HEK293 (cell line): ENCODE data around the gene ATP8A2.

Experiments used
- CTCF ChIA-PET: fragments of 350-600 bp; formaldehyde crosslinking; extraction: SDS; loops from one replicate; lab custom pipeline; 2021; ENCODE audit warnings: antibody characterized with exemption; lab: Yijun Ruan, JAX
- POLR2A ChIA-PET: fragments of 300-600 bp; formaldehyde crosslinking; extraction: SDS; loops from one replicate; lab custom pipeline; 2020; ENCODE audit warnings: antibody characterized with exemption, inconsistent platforms; lab: Yijun Ruan, JAX
- H3K27ac ChIP-seq: fragments of 200-500 bp; sonication (Bioruptor generic); 2 replicates; pipeline ENCODE4 v1.5.1; 2014; ENCODE audit warnings: low read depth, low read length, control low read depth, inconsistent platforms; ENCODE audit errors: extremely low read depth
- H3K36me3 ChIP-seq, 2 experiments: fragments of 200-500 bp in 1 of 2; sonication (Bioruptor generic) in 1 of 2; 1 replicate in 1 of 2; 2 replicates in 1 of 2; pipeline ENCODE4 v1.5.1; 2014 to 2017; ENCODE audit warnings: inconsistent platforms in 2 of 2, low read length in 2 of 2; ENCODE audit not compliant: control insufficient read depth in 2 of 2, insufficient read depth in 1 of 2
- H3K4me1 ChIP-seq: fragments of 200-500 bp; sonication (Bioruptor generic); 2 replicates; pipeline ENCODE4 v1.5.1; 2014; ENCODE audit warnings: mild to moderate bottlenecking, low read length, inconsistent platforms; ENCODE audit not compliant: control insufficient read depth, insufficient read depth
- H3K4me3 ChIP-seq: 2 replicates; pipeline ENCODE4 v1.5.1; 2011; ENCODE audit warnings: low read depth, mild to moderate bottlenecking, control low read depth, low read length, moderate library complexity
- H3K9me3 ChIP-seq: fragments of 200-500 bp; sonication (Bioruptor generic); 2 replicates; pipeline ENCODE4 v1.5.1; 2014; ENCODE audit warnings: low read depth, low read length, inconsistent platforms; ENCODE audit not compliant: control insufficient read depth, insufficient read depth
- BCL6B ChIP-seq: fragments of 450-650 bp; formaldehyde crosslinking; IDR thresholded peaks from 2 replicates; pipeline ENCODE4 v1.5.1; 2017; ENCODE audit warnings: missing biosample characterization, missing genetic modification characterization
- KLF17 ChIP-seq: fragments of 450-650 bp; formaldehyde crosslinking; IDR thresholded peaks from 2 replicates; pipeline ENCODE4 v1.5.1; 2016; ENCODE audit warnings: missing biosample characterization, missing genetic modification characterization
- PRDM2 ChIP-seq: fragments of 450-650 bp; formaldehyde crosslinking; IDR thresholded peaks from 2 replicates; pipeline ENCODE4 v1.5.1; 2016; ENCODE audit warnings: missing biosample characterization, missing genetic modification characterization, borderline replicate concordance
- RBAK ChIP-seq: fragments of 450-650 bp; formaldehyde crosslinking; IDR thresholded peaks from 2 replicates; pipeline ENCODE4 v1.5.1; 2016; ENCODE audit warnings: missing biosample characterization, missing genetic modification characterization
- SCRT1 ChIP-seq: fragments of 450-650 bp; formaldehyde crosslinking; IDR thresholded peaks from 2 replicates; pipeline ENCODE4 v1.5.1; 2016; ENCODE audit warnings: missing biosample characterization, missing genetic modification characterization, borderline replicate concordance
- SETDB1 ChIP-seq: IDR thresholded peaks from one replicate; pipeline ENCODE4 v1.6.1; 2017; ENCODE audit warnings: mild to moderate bottlenecking, low read length, moderate library complexity, mixed read lengths; ENCODE audit not compliant: insufficient read length
- ZBTB17 ChIP-seq: fragments of 450-650 bp; formaldehyde crosslinking; IDR thresholded peaks from 2 replicates; pipeline ENCODE4 v1.5.1; 2016; ENCODE audit warnings: missing biosample characterization, missing genetic modification characterization
- ZBTB6 ChIP-seq: fragments of 450-650 bp; formaldehyde crosslinking; IDR thresholded peaks from 2 replicates; pipeline ENCODE4 v1.5.1; 2017; ENCODE audit warnings: missing biosample characterization, missing genetic modification characterization
- ZNF132 ChIP-seq: fragments of 450-650 bp; formaldehyde crosslinking; IDR thresholded peaks from 2 replicates; pipeline ENCODE4 v1.5.1; 2017; ENCODE audit warnings: missing biosample characterization, missing genetic modification characterization, borderline replicate concordance
- ZNF133 ChIP-seq: fragments of 450-650 bp; formaldehyde crosslinking; IDR thresholded peaks from 2 replicates; pipeline ENCODE4 v1.5.1; 2016; ENCODE audit warnings: missing biosample characterization, missing genetic modification characterization
- ZNF140 ChIP-seq: fragments of 450-650 bp; formaldehyde crosslinking; IDR thresholded peaks from 2 replicates; pipeline ENCODE4 v1.5.1; 2016; ENCODE audit warnings: missing biosample characterization, missing genetic modification characterization
- ZNF175 ChIP-seq: fragments of 450-650 bp; formaldehyde crosslinking; IDR thresholded peaks from 2 replicates; pipeline ENCODE4 v1.5.1; 2016; ENCODE audit warnings: missing biosample characterization, missing genetic modification characterization
- ZNF214 ChIP-seq: fragments of 450-650 bp; formaldehyde crosslinking; IDR thresholded peaks from 2 replicates; pipeline ENCODE4 v1.5.1; 2017; ENCODE audit warnings: missing biosample characterization, mild to moderate bottlenecking, missing genetic modification characterization, borderline replicate concordance
- ZNF514 ChIP-seq: fragments of 450-650 bp; formaldehyde crosslinking; IDR thresholded peaks from 2 replicates; pipeline ENCODE4 v1.5.1; 2016; ENCODE audit warnings: missing biosample characterization, missing genetic modification characterization
- ZNF548 ChIP-seq: fragments of 450-650 bp; formaldehyde crosslinking; IDR thresholded peaks from 2 replicates; pipeline ENCODE4 v1.5.1; 2016; ENCODE audit warnings: missing biosample characterization, missing genetic modification characterization
- ZNF624 ChIP-seq: fragments of 450-650 bp; formaldehyde crosslinking; IDR thresholded peaks from 2 replicates; pipeline ENCODE4 v1.5.1; 2017; ENCODE audit warnings: missing biosample characterization, missing genetic modification characterization
- ZNF639 ChIP-seq: fragments of 450-650 bp; formaldehyde crosslinking; IDR thresholded peaks from 2 replicates; pipeline ENCODE4 v1.5.1; 2016; ENCODE audit warnings: missing biosample characterization, missing genetic modification characterization
- ZNF704 ChIP-seq: fragments of 450-650 bp; formaldehyde crosslinking; IDR thresholded peaks from 2 replicates; pipeline ENCODE4 v1.5.1; 2016; ENCODE audit warnings: missing biosample characterization, missing genetic modification characterization
- ZNF843 ChIP-seq: fragments of 450-650 bp; formaldehyde crosslinking; IDR thresholded peaks from 2 replicates; pipeline ENCODE4 v1.5.1; 2016; ENCODE audit warnings: missing biosample characterization, missing genetic modification characterization
- ZXDB ChIP-seq: fragments of 450-650 bp; formaldehyde crosslinking; IDR thresholded peaks from 2 replicates; pipeline ENCODE4 v1.5.1; 2016; ENCODE audit warnings: missing biosample characterization, missing genetic modification characterization

Gene ATP8A2

GRCh38 chr13:25588336-25589060, 216.7 kb downstream of the ATP8A2 start:
- TF ChIP-seq ZNF175 (no peak), ZBTB6 (no peak), ZNF704 (tag by site-specific recombination) (no peak), BCL6B (tag by site-specific recombination) (no peak), RBAK (tag by site-specific recombination) (no peak)
- POLR2A ChIA-PET, result no interaction called here
- H3K27ac ChIP-seq, result no peak overlapping the region
- no peaks in the 10 kb centered on the region for H3K36me3 ChIP-seq
- H3K4me3 ChIP-seq, result no peak overlapping the region
- H3K4me1 ChIP-seq, result peaks cover 12% of the 10 kb centered on the region
- CTCF ChIA-PET, result no interaction called here
- no peaks in the 10 kb centered on the region for H3K9me3 ChIP-seq

- H3K9me3 ChIP-seq, result no peaks in the 10 kb centered on the region
- H3K27ac ChIP-seq, result no peak overlapping the region
- H3K4me3 ChIP-seq, result no peak overlapping the region
- H3K36me3 ChIP-seq, result no peaks in the 10 kb centered on the region
- TF ChIP-seq ZNF639 (tag by site-specific recombination) (no peak), ZNF624 (tag by site-specific recombination) (no peak)
- CTCF ChIA-PET, result no interaction called here
- POLR2A ChIA-PET, result no interaction called here
- no peaks in the 10 kb centered on the region for H3K4me1 ChIP-seq
These were observed 226.6 kb downstream of the ATP8A2 start for GRCh38 chr13:25598421-25598820.

- H3K27ac ChIP-seq, result no peak overlapping the region
- no peaks in the 10 kb centered on the region for H3K4me1 ChIP-seq
- H3K4me3 ChIP-seq, result no peak overlapping the region
- no peaks in the 10 kb centered on the region for H3K9me3 ChIP-seq
- ChIA-PET CTCF (no interaction called here), POLR2A (no interaction called here)
- no peaks in the 10 kb centered on the region for H3K36me3 ChIP-seq
- no peak for TF ChIP-seq ZBTB17 (tag by site-specific recombination)
- TF ChIP-seq ZNF214 (tag by site-specific recombination), result no peak
- no peak for TF ChIP-seq SETDB1
- TF ChIP-seq SCRT1, result no peak
- no peak for TF ChIP-seq ZNF514 (tag by site-specific recombination)
- TF ChIP-seq ZNF548 (tag by site-specific recombination), result no peak
- TF ChIP-seq ZNF133 (tag by site-specific recombination), result no peak
- TF ChIP-seq ZNF140, result no peak
- TF ChIP-seq ZNF843, result no peak
- no peak for TF ChIP-seq ZNF132 (tag by site-specific recombination)
- TF ChIP-seq PRDM2 (tag by site-specific recombination), result no peak
- TF ChIP-seq KLF17 (tag by site-specific recombination), result no peak
- no peak for TF ChIP-seq ZXDB
These were observed 230.4 kb downstream of the ATP8A2 start for GRCh38 chr13:25602176-25602575.
